ENCODE results near the gene SRD5A3. TPM values are rescaled to one million over a fixed set of nuclear protein-coding genes. Genes with fewer than 3 reads are reported as not detected.

SRD5A3 gene
- total RNA-seq, 1 donor from 2014 or later, result 9.6 TPM

DNA sequence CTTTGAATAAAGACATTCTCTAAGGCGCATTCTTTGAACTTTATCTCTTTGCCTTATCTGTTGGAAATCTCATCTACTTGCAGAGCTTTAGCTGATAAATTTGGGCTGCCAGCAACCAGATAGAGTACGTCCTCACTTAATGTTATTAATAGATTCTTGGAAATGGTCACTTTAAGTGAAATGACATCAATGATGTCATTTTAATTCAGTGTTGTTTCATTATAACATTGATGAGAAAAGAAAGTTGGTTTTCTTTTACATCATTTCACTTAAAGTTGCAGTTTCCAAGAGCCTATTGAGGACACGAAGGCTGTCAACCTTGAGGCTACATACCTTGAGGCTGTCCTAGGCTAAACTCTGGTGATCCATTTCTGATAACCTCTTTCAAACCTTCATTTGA lies 59.0 kb downstream of the SRD5A3 start:
- intact Hi-C loops (cut with micrococcal nuclease), result no loop called here

- intact Hi-C loops (cut with micrococcal nuclease), result no loop called here
Observed at GRCh38 chr4:55406545-55406944, 60.5 kb downstream of the SRD5A3 start.

DNA sequence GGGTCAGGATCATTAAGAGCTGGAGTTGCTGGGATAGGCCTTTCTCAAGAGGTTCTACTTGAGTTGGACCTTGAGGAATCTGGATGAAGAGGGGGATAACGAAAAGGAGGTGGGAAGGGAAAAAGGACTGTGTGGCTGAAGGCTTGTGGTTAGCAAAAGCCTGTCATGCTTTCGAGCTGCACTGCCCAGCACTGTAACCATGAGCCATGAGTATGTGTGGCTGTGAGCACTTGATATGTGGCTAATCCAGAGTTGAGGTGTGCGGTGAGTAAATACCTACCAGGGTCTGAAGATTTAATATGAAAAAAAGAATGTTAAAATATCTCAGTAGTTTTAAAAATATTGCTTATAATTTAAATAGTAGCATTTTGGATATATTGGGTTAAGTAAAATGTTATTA lies 61.1 kb downstream of the SRD5A3 start:
- intact Hi-C loops (cut with micrococcal nuclease), result no loop called here

DNA sequence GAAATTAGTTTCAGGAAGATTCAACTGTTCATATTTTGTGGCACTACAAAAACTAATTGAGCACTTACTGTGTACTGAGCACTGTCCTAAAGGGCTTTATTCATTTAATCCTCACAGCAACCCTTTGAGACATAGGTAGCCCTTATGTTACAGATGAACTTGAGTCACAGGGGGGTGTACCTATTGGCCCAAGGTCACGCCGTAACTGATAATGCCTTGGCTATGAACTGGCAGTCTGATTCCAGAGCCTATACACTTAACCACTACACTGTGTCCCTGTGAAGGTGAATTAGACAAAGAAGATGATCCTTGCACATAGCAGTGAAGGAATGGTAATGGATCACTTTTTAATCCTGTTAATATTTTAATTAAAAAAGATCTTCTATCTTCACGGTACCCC lies 61.7 kb downstream of the SRD5A3 start:
- intact Hi-C loops (cut with micrococcal nuclease), result no loop called here

GRCh38 chr4:55409468-55410171 lies 63.6 kb downstream of the SRD5A3 start:
- intact Hi-C loops (cut with micrococcal nuclease), result no loop called here

GRCh38 chr4:55410431-55410830 lies 64.4 kb downstream of the SRD5A3 start:
- intact Hi-C loops (cut with micrococcal nuclease), result no loop called here

DNA sequence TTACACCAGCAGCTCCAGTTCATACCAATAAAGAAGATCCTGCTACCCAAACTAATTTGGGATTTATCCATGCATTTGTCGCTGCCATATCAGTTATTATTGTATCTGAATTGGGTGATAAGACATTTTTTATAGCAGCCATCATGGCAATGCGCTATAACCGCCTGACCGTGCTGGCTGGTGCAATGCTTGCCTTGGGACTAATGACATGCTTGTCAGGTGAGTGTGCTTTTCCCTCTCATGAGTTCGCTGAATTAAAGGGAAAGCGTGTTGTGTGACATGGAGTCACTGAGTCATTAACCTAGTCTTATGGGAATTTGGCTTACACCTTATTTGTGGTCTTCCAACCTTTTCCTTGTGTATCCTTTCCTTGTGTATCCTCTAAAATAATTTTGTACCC lies 65.6 kb downstream of the SRD5A3 start:
- intact Hi-C loops (cut with micrococcal nuclease), result loop anchor here (2.0 kb wide), 1 partner anchor 13 kb away; no protein-coding TSS in a partner anchor

DNA sequence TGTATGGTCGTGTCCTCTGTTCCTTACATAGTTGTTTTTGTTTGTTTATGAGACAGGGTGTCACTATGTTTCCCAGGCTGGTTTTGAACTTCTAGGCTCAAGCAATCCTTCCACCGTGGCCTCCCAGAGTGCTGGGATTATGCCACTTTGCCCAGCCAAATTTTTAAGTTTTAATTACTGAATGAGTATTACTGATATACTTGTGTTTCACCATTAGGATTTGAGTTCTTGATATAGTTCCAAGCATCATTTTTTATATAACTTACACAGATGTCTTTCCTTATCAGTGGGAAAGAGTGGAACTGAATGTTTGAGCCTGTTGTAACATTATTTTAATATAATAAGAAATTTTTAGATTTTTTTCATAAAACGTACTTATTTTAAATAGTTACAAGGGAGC lies 70.1 kb downstream of the SRD5A3 start:
- intact Hi-C loops (cut with micrococcal nuclease), result no loop called here

Other genes starting within 250 kb of the SRD5A3 start
- not detected in 2 replicates for gene KDR, start 220.6 kb upstream of the SRD5A3 start, total RNA-seq
- 84.4 and 95.4 TPM in 2 replicates for gene TMEM165, start 49.7 kb downstream of the SRD5A3 start, total RNA-seq
- 8.9 and 9.0 TPM in 2 replicates for gene CLOCK, start 200.7 kb downstream of the SRD5A3 start, total RNA-seq
- not detected in 2 replicates for gene PDCL2, start 246.0 kb downstream of the SRD5A3 start, total RNA-seq

Data from T-helper 1 cell treated with Interleukin-12 subunit alpha and Interleukin-12 subunit beta and Interleukin-4 antibody, amounts not matched to agents 30 ng/mL and 1 ng/mL, for 36 hours (primary cell).